ENCODE measurements around the gene TXNDC16.
"Not testable (repeated sequence)": the region's sequence is repeated elsewhere in the genome, so short reads cannot be mapped to it uniquely, and the experiment has no call there.

The TXNDC16 gene

DNA sequence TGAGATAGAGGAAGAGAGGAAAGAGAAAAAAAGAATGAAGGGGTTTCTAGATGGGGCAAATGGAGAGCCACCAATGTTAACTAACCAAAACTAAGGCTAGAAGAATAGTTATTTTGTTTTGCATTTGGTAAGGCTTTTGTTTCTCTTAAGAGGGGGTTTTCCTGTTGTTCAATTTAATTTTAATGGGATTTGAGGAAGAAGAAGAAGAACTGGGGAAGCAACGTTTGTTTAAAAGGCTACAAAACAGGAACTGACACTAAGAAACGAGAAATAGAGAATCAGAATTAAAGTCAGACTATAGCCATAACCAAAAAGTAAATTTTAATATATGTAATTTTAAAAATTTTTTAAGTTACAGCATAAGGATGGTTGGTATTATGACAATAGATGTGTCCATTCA is 13.7 kb downstream of the TXNDC16 start:
- no peak for DNase-seq

DNA sequence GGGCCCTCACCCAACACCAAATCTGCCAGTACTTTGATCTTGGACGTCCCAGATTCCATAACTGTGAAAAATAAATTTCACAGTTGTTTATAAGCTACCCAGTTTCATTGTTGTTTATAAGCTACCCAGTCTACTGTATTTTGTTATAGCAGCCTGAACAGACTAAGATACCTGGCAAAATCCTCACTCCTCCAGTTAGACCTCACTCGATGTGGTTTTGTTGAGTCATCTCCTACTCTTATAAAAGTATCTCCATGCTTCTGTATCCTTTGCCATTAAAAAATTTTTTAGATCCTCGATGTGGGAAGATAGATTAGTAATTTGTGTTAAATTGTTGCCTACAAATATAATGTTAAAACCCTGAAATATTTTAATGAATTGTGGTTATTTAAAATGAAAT is 16.0 kb downstream of the TXNDC16 start:
- DNase-seq: no peak

DNA sequence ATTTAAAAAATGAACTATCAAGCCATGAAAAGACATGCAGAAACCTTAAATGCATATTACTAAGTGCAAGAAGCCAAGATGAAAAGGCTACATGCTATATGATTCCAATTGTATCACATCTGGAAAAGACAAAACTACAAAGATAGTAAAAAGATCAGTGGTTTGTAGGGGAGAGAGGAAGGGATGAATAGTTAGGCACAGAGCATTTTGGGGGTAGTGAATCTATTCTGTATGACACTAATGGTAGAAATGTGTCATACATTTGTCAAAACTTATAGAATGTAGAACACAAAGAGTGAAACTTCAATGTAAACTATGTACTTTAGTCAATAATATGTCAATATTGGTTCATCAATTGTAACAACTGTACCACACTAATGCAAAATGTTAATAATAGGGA is 20.8 kb downstream of the TXNDC16 start:
- no peak for DNase-seq

GRCh38 chr14:52527052-52527451 is 25.3 kb downstream of the TXNDC16 start:
- DNase-seq: no peak

- DNase-seq: no peak
Observed at GRCh38 chr14:52522581-52523345, 29.5 kb downstream of the TXNDC16 start.

DNA sequence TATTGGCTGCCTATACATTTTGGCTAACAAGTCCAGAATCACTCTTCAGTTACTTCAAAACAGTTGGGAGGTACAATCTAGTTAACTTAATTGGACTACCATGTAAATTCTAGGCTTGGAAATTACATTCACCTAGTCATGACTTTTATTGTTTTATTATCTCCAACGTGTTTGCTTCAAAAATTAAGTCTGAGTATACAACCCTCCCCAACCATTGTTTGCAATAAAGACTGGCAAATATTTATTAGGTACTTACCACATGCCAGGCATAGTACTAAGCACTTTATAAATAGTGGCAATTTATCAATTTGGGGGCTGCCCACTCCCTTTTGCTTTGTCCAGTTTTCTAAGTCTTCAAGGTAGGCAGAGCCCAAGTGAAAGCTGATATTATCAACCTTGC is 30.3 kb downstream of the TXNDC16 start:
- no peak for DNase-seq

GRCh38 chr14:52514046-52514811 is 38.1 kb downstream of the TXNDC16 start:
- no peak for DNase-seq

DNA sequence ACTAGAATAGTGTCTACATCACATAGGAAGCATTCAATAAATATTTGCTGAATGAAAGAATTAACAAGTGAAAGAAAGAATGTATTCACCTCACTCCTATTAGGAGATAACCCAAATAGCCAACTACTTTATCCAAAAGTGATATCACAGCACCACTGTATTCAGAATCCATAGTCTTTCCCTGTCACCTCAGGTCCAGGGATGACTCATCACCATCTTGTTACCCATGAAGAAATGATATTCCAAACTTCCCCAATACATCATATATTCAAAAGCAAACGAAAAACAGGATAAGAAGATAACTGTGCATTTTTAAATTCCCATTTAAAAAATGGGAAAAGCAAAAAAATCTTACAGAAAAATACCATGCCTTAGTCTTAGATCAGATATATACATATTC is 39.1 kb downstream of the TXNDC16 start:
- no peak for DNase-seq

DNA sequence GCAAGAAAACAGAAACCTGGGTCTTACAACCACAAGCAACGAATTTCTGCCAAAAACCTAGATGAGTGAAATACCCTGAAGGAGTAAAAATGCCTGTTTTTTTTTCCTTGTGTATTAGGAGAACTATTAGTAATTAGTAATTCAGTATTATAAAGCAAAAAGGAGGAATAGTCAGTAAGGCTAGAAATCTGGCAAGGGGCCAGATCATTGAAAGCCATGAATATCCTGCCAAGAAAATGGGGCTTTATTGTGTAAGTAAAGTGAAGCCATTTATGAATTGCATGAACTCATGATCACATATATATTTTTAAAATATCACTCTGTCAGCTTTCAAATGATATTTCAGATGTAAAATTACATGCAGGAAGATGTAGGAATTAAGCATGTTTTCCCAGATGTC is 57.9 kb downstream of the TXNDC16 start:
- DNase-seq: no peak

DNA sequence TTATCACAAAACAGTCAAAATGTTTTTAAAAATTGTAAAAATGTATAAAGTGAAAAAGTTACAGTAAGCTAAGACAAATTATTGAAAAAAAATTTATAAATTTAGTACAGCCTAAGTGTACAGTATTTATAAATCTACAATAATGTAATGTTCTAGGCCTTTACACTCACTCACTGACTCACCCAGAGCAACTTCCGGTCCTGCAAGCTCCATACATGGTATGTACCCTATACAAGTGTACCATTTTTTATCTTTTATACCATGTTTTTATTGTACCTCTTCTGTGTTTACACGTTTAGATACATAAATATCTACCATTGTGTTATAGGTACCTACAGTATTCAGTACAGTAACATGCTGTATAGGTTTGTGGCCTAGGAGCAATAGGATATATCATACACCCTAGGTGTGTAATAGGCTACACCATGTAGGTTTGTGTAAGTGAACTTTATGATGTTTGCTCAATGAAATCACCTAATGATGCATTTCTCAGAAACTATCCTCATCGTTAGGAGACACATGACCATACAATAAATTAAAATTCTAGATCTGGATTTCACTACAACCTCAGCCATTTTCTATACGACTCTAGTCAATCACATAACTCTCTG is 66.8 kb downstream of the TXNDC16 start:
- DNase-seq: no peak

- no peak for DNase-seq
Observed at GRCh38 chr14:52481864-52482263, 70.4 kb downstream of the TXNDC16 start.

DNA sequence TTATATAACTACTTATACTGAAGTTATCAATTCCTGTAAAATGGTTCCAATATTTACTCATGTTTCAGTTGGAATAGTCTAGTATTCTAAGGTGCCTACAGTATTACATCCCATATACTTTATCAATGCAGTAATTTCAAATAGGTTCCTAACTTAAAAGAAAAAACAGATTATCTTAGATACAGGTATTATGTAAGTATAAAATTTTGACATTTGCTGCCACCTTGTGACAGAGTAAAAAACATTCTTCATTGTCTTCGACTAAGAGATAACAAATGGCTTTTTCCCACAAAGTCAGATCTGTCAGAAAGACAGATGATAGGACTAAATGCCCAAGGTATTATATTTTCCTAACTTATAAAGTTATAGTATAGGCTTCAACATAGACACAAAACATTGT is 78.7 kb downstream of the TXNDC16 start:
- no peak for DNase-seq

DNA sequence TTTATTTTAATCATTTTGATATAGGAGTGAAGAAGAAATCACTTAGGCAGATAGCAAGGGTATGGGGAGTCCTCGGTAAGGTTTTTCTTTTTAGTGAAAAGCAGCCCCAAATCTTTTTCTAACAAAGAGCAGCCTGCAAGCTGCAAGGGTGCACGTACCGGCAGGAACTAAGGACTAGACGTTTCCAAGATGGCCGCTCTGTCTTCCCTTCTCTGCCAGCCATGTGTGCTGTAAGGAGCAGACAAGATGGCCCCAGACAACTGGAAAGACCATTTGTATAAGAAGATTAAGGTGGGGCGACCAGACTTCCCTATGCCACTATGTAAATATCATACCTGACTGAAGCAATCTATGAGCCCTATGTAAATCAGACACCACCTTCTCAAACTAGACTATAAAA is 79.6 kb downstream of the TXNDC16 start:
- DNase-seq: no peak

DNA sequence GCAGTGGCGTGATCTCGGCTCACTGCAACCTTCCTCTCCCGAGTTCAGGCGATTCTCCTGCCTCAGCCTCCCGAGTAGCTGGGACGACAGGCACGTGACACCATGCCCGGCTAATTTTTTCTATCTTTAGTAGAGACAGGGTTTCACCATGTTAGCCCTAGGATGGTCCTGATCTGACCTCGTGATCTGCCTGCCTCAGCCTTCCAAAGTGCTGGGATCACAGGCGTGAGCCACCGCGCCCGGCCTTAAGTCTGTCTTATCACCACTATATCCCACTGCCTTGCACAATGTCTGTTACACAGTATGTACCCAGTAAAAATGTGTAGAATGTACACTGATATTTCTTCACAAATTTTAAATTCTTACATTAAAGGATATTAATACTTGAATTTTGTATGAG is 80.1 kb downstream of the TXNDC16 start:
- DNase-seq: not testable (repeated sequence)

DNA sequence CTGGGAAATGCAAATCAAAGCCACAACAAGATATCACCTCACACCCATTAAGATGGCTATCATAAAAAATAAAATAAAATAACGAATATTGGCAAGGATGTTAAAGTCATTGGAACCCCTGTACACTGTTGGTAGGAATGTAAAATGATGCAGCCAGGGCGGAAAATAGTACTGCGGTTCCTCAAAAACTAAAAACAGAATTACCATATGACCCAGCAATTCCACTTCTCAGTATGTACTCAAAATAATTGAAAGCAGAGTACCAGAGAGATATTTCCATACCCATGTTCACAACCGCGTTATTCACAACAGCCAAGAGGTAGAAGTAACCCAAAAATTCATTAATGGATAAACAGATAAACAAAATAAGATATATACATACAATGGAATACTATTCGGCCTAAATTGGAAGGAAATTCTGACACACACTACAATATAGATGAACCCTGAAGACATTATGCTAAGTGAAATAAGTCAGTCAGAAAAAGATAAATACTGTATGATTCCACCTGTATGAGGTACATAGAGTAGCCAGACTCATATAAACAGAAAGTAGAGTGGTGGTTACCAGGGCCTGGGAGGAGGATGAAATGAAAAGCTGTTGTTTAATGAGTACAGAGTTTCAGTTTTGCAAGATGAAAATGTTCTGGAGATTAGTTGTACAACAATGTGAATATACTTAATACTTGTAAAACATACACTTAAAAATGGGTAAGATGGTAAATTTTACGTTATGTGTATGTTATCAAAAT is 84.6 kb downstream of the TXNDC16 start:
- no peak for DNase-seq

GRCh38 chr14:52464175-52464574 is 88.1 kb downstream of the TXNDC16 start:
- no peak for DNase-seq

DNA sequence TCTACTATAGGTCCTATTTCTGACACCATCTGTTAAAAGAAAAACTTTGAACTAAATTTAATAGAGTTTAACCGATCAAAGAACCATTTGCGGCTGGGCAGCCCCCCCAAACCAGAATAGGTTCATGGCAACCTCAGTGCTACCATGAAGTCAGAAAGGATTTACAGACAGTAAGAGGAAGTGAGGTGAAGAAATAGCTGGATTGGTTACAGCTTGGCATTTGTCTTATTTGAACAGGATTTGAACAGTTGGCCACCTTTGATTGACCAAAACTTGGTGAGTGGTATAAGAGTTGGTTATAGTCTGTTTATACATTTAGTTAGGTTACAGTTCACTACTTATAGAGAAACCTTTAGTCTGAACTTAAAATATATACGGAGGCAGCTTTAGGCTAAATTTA is 88.9 kb downstream of the TXNDC16 start:
- DNase-seq: no peak

- no peak for DNase-seq
Observed at GRCh38 chr14:52461721-52462120, 90.6 kb downstream of the TXNDC16 start.

DNA sequence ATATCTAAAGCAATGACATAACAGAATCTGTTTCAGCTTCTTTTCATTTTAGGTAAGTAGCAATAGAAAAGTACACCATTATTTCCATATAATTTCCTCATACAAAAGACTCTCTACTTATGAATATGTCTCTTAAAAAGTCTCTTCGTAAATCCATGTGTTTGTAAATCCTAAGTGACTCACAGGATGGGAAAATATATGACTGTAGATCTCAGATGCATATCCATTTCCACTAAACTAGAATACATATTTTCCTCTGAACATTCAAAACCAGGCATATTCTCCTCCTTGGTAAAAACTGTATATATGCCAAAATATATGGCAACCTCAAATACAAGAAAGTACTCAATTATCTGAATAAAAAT is 93.6 kb downstream of the TXNDC16 start:
- no peak for DNase-seq

DNA sequence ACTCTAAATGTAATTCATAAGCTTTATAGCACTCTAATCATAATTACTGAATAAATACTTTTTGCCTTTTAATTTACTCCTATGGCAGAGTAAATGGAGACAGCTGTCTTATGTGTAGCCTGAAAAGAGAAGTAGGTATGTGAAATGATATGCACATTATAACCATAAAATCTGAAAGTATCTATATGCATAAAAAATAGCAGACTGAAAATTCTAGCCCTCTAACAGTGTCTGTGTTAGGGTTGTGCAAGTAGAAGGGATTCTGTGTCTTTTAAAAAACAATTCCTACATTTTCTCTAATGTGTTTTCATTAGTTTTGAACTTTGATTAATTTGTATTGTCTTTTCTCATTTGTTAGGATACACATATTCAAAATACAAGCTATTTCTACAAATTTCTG is 94.9 kb downstream of the TXNDC16 start:
- DNase-seq: no peak

GRCh38 chr14:52455291-52456088 is 96.8 kb downstream of the TXNDC16 start:
- no peak for DNase-seq

- no peak for DNase-seq
Observed at GRCh38 chr14:52447236-52447635, 105.1 kb downstream of the TXNDC16 start.

- no peak for DNase-seq
Observed at GRCh38 chr14:52446355-52446754, 106.0 kb downstream of the TXNDC16 start.

Data from stimulated activated naive CD4-positive, alpha-beta T cell treated with Interleukin-2 at 50 U/mL for 16 hours (primary cell).